NCI-H128 (cell line): Measurements from ENCODE around the gene STRN4.

Source experiments
- DNase-seq: peaks from one replicate; lab custom pipeline; 2025; ENCODE audit not compliant: unreplicated experiment; lab: John Stamatoyannopoulos, UW

The STRN4 gene

GRCh38 chr19:46744005-46744691, 2.1 kb downstream of the STRN4 start:
- no peak for DNase-seq

GRCh38 chr19:46742926-46743480, 3.2 kb downstream of the STRN4 start:
- no peak for DNase-seq

- DNase-seq: no peak
Observed at GRCh38 chr19:46741447-46741846, 4.8 kb downstream of the STRN4 start.

GRCh38 chr19:46739290-46739771, 6.9 kb downstream of the STRN4 start:
- DNase-seq: no peak

GRCh38 chr19:46737761-46738171, 8.5 kb downstream of the STRN4 start:
- DNase-seq: no peak

GRCh38 chr19:46737298-46737654, 9.0 kb downstream of the STRN4 start:
- DNase-seq: no peak

GRCh38 chr19:46736531-46737297, 9.5 kb downstream of the STRN4 start:
- DNase-seq: no peak

GRCh38 chr19:46733690-46734292, 12.5 kb downstream of the STRN4 start:
- DNase-seq: no peak

GRCh38 chr19:46732966-46733689, 13.1 kb downstream of the STRN4 start:
- no peak for DNase-seq

GRCh38 chr19:46732172-46732938, 13.9 kb downstream of the STRN4 start:
- no peak for DNase-seq

GRCh38 chr19:46731584-46731983, 14.7 kb downstream of the STRN4 start:
- no peak for DNase-seq

GRCh38 chr19:46731007-46731501, 15.2 kb downstream of the STRN4 start:
- no peak for DNase-seq

GRCh38 chr19:46730595-46730994, 15.7 kb downstream of the STRN4 start:
- DNase-seq: no peak

- DNase-seq: no peak
Observed at GRCh38 chr19:46730187-46730586, 16.1 kb downstream of the STRN4 start.

GRCh38 chr19:46729696-46730095, 16.6 kb downstream of the STRN4 start:
- DNase-seq: no peak

- DNase-seq: no peak
Observed at GRCh38 chr19:46728693-46729339, 17.4 kb downstream of the STRN4 start.

GRCh38 chr19:46728208-46728607, 18.0 kb downstream of the STRN4 start:
- no peak for DNase-seq

- no peak for DNase-seq
Observed at GRCh38 chr19:46727757-46728156, 18.5 kb downstream of the STRN4 start.

- no peak for DNase-seq
Observed at GRCh38 chr19:46726971-46727501, 19.2 kb downstream of the STRN4 start.
